ENCODE measurements around the gene CNRIP1.

GRCh38 chr2:68359889-68360288, 40.1 kb upstream of the CNRIP1 start:
- TF ChIP-seq CTCF (optimal IDR thresholded peaks at IDR 0.05 in 1 of 3, IDR thresholded peaks at IDR 0.05 in 1 of 3, conservative IDR thresholded peaks at IDR 0.05 in 1 of 3; ENCODE audit: extremely low read depth in 1 of 3, insufficient read depth in 2 of 3, low read length in 3 of 3) (no peak), EZH2 (IDR thresholded peaks at IDR 0.05; ENCODE audit: low read length) (no peak)
